ENCODE measurements around the gene NR1H3. TPM values are rescaled to one million over a fixed set of nuclear protein-coding genes. Genes with fewer than 3 reads are reported as not detected.

NR1H3 gene
- total and polyA plus RNA-seq, 10 of the 15 experiments (the other 5 are each of a cell fraction or from before 2014, with no cell fraction given) = 2.6 to 8.9 (median 4.5) TPM

- TF ChIP-seq BCLAF1 (IDR thresholded peaks at IDR 0.05) (no peak), SMC3 (IDR thresholded peaks at IDR 0.05; ENCODE audit: borderline replicate concordance, low read length) (no peak), BHLHE40 (IDR thresholded peaks at IDR 0.05; ENCODE audit: borderline replicate concordance in 1 of 2, low read depth in 2 of 2, low read length in 1 of 2) (no peak), HCFC1 (IDR thresholded peaks at IDR 0.05; ENCODE audit: low read length) (no peak), ESRRA (IDR thresholded peaks at IDR 0.05; ENCODE audit: low read length) (no peak), MYB (IDR thresholded peaks at IDR 0.05; ENCODE audit: borderline replicate concordance, low read depth, low read length) (no peak), SMAD1 (IDR thresholded peaks at IDR 0.05; ENCODE audit: low read depth, partially characterized antibody) (no peak)
Observed at GRCh38 chr11:47302853-47303252, 45.1 kb downstream of the NR1H3 start (continued).

- ChIA-PET RAD21 (ENCODE audit: unreplicated experiment) (no interaction called here), SMC1A (ENCODE audit: uncharacterized antibody, unreplicated experiment) (interaction anchor here (0.9 kb wide), 1 partner anchor 416 kb away, joined by 3 read pairs; no protein-coding TSS in a partner anchor), POLR2A (interaction anchor here (0.6 kb wide), 2 partner anchors 29 to 105 kb away, joined by 3 to 4 read pairs; no protein-coding TSS in a partner anchor), CTCF (no interaction called here)
- Histone ChIP-seq H3K4me3 (no peak overlapping the region), H3K27me3 (replicated peaks in 1 of 2; ENCODE audit: control insufficient read depth in 2 of 2, insufficient read depth in 2 of 2, low read length in 1 of 2) (no peaks in the 10 kb centered on the region), H3K9ac (ENCODE audit: control insufficient read depth, insufficient read depth, low read length) (no peak overlapping the region), H3K36me3 (ENCODE audit: control insufficient read depth in 2 of 2, insufficient read depth in 2 of 2, low read length in 1 of 2) (peaks cover 14 to 35% of the 10 kb centered on the region in 2 experiments; a peak in 3 of 4 replicates), H3K4me2 (ENCODE audit: control insufficient read depth, insufficient read depth) (no peak overlapping the region), H3K4me1 (ENCODE audit: control insufficient read depth, insufficient read depth, low read length) (no peaks in the 10 kb centered on the region), H2AFZ (ENCODE audit: control insufficient read depth, low read depth, low read length) (no peak overlapping the region), H4K20me1 (ENCODE audit: control insufficient read depth, insufficient read depth) (no peaks in the 10 kb centered on the region), H3K27ac (ENCODE audit: control insufficient read depth, insufficient read depth) (no peak overlapping the region), H3K9me3 (replicated peaks; ENCODE audit: control insufficient read depth, insufficient read depth, low read length) (no peaks in the 10 kb centered on the region; the same call in none of the 3 replicates), H3K79me2 (ENCODE audit: control insufficient read depth, insufficient read depth, low read length) (no peaks in the 10 kb centered on the region)
- ATAC-seq = no peak
- WGBS (ENCODE audit: insufficient coverage, insufficient replicate concordance, low lambda C conversion rate, missing lambda C conversion rate) = 83% methylated on average over 3 of the region's 3 CpGs
- BruUV-seq (replicated peaks) = no TSS peak
- in situ Hi-C loops (cut with MboI) = no loop called here
- DNase-seq (ENCODE audit: low read depth, low spot score) = no peak
- FAIRE-seq = no peak
- intact Hi-C loops (cut with micrococcal nuclease; ENCODE audit: unreplicated experiment) = no loop called here
- TF ChIP-seq ZNF384 (IDR thresholded peaks at IDR 0.05; ENCODE audit: borderline replicate concordance, low read depth, low read length) (no peak), STAT1 (conservative IDR thresholded peaks at IDR 0.05) (no peak), SMARCA5 (IDR thresholded peaks at IDR 0.05) (no peak), NKRF (conservative IDR thresholded peaks at IDR 0.05) (no peak), EZH2 (IDR thresholded peaks at IDR 0.05; ENCODE audit: borderline replicate concordance, control insufficient read depth, low read depth, low read length) (no peak), ELK1 (IDR thresholded peaks at IDR 0.05; ENCODE audit: low read depth, low read length) (no peak), PKNOX1 (IDR thresholded peaks at IDR 0.05) (no peak), TARDBP (IDR thresholded peaks at IDR 0.05; ENCODE audit: borderline replicate concordance) (no peak)
Observed at GRCh38 chr11:47305734-47306483, 48.1 kb downstream of the NR1H3 start.

Measured in GM12878 (cell line).